ENCODE results near the gene BCR.

Gene BCR

GRCh38 chr22:23262518-23263332 is 82.4 kb downstream of the BCR start:
- no peak for TF ChIP-seq POLR2AphosphoS5 (IDR thresholded peaks at IDR 0.05; ENCODE audit: low read depth)
- TF ChIP-seq CTCF (IDR thresholded peaks at IDR 0.05; ENCODE audit: insufficient read depth, low read length), result no peak
- TF ChIP-seq SPI1 (IDR thresholded peaks at IDR 0.05; ENCODE audit: borderline replicate concordance, low read depth), result no peak
- no peak for TF ChIP-seq REST (IDR thresholded peaks at IDR 0.05; ENCODE audit: insufficient replicate concordance, low read depth)
- TF ChIP-seq GABPA (IDR thresholded peaks at IDR 0.05; ENCODE audit: low read depth), result no peak
- no peak for DNase-seq (ENCODE audit: low read depth in 1 of 2, low spot score in 1 of 2)
- Histone ChIP-seq H3K27ac (replicated peaks) (no peak overlapping the region), H3K27me3 (ENCODE audit: insufficient read depth, poor library complexity, severe bottlenecking) (no peaks in the 10 kb centered on the region), H3K4me3 (replicated peaks; ENCODE audit: insufficient read depth, low read length) (no peak overlapping the region)

- TF ChIP-seq REST (IDR thresholded peaks at IDR 0.05; ENCODE audit: insufficient replicate concordance, low read depth), result no peak
- TF ChIP-seq GABPA (IDR thresholded peaks at IDR 0.05; ENCODE audit: low read depth), result no peak
- no peak for TF ChIP-seq POLR2AphosphoS5 (IDR thresholded peaks at IDR 0.05; ENCODE audit: low read depth)
- no peak for TF ChIP-seq SPI1 (IDR thresholded peaks at IDR 0.05; ENCODE audit: borderline replicate concordance, low read depth)
- no peak for TF ChIP-seq CTCF (IDR thresholded peaks at IDR 0.05; ENCODE audit: insufficient read depth, low read length)
- Histone ChIP-seq H3K4me3 (replicated peaks; ENCODE audit: insufficient read depth, low read length) (no peak overlapping the region), H3K27ac (replicated peaks) (0 out of 2 replicates have a peak overlapping the region, but pooled peaks have one; percentile 8), H3K27me3 (ENCODE audit: insufficient read depth, poor library complexity, severe bottlenecking) (no peaks in the 10 kb centered on the region)
- DNase-seq (ENCODE audit: low read depth in 1 of 2, low spot score in 1 of 2), result peak; percentile 76 to 93
Measured at GRCh38 chr22:23263651-23264555, 83.6 kb downstream of the BCR start.

GRCh38 chr22:23264610-23265367 is 84.5 kb downstream of the BCR start:
- H3K27ac ChIP-seq (replicated peaks), result no peak overlapping the region
- H3K27me3 ChIP-seq (ENCODE audit: insufficient read depth, poor library complexity, severe bottlenecking), result no peaks in the 10 kb centered on the region
- TF ChIP-seq CTCF (IDR thresholded peaks at IDR 0.05; ENCODE audit: insufficient read depth, low read length) (no peak), SPI1 (IDR thresholded peaks at IDR 0.05; ENCODE audit: borderline replicate concordance, low read depth) (no peak), REST (IDR thresholded peaks at IDR 0.05; ENCODE audit: insufficient replicate concordance, low read depth) (no peak), GABPA (IDR thresholded peaks at IDR 0.05; ENCODE audit: low read depth) (no peak), POLR2AphosphoS5 (IDR thresholded peaks at IDR 0.05; ENCODE audit: low read depth) (no peak)
- no peak overlapping the region for H3K4me3 ChIP-seq (replicated peaks; ENCODE audit: insufficient read depth, low read length)
- DNase-seq (ENCODE audit: low read depth in 1 of 2, low spot score in 1 of 2), result no peak
